ENCODE data around the gene ABI3BP. TPM values are rescaled to one million over a fixed set of nuclear protein-coding genes. Genes with fewer than 3 reads are reported as not detected.

The ABI3BP gene
- total RNA-seq, 4 donors from 2014 or later: 18.2 to 77.0 (median 29.4) TPM

DNA sequence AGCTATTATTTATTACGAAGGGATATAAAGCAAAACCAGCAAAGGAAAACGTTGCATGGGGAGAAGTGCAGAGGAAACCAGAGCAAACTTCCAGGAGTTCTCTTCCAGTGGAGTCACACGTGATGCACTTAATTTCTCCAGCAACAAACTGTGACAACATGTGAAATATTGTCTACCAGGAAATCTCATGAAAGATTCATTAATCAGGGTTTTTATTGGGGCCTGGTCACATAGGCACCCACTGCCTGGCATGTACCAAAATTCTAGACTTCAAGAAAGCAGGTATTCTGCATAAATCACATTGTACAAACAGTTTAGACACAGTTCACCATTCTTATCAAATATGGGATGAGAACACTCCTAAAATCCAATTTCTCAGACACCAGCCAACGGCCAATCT is 289.4 kb downstream of the ABI3BP start:
- DNase-seq: no peak

DNA sequence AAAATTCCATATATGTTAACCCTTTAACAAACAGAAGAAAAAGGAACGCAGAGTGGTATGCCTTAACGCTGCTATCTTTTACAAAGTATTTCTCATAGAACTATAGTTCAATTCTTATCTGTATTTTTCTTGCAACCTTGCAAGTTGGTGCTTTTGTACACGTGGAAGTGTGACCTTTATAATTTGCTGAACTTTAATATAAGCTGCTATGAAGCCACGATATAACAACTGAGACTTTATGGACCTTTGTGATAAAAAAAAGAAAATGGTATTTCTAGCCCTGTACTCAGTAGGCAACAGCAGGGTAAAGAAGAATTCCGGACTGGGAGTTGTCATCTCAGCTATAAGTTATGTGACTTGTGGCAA is 290.3 kb downstream of the ABI3BP start:
- Histone ChIP-seq H3K4me3 (no peak overlapping the region), H3K27me3 (no peaks in the 10 kb centered on the region), H3K27ac (no peak overlapping the region), H3K36me3 (no peaks in the 10 kb centered on the region), H3K4me1 (peaks cover 0 to 11% (median 0%) of the 10 kb centered on the region in 4 donors), H3K9me3 (no peaks in the 10 kb centered on the region)
- TF ChIP-seq, protein P1, sequence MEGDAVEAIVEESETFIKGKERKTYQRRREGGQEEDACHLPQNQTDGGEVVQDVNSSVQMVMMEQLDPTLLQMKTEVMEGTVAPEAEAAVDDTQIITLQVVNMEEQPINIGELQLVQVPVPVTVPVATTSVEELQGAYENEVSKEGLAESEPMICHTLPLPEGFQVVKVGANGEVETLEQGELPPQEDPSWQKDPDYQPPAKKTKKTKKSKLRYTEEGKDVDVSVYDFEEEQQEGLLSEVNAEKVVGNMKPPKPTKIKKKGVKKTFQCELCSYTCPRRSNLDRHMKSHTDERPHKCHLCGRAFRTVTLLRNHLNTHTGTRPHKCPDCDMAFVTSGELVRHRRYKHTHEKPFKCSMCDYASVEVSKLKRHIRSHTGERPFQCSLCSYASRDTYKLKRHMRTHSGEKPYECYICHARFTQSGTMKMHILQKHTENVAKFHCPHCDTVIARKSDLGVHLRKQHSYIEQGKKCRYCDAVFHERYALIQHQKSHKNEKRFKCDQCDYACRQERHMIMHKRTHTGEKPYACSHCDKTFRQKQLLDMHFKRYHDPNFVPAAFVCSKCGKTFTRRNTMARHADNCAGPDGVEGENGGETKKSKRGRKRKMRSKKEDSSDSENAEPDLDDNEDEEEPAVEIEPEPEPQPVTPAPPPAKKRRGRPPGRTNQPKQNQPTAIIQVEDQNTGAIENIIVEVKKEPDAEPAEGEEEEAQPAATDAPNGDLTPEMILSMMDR (IDR thresholded peaks at IDR 0.05): no peak
- TF ChIP-seq POLR2A (IDR thresholded peaks at IDR 0.05): no peak
- DNase-seq: no peak

More for the DNA sequence above, 289.4 kb downstream of the ABI3BP start:
- Histone ChIP-seq H3K9me3 (no peaks in the 10 kb centered on the region), H3K4me3 (no peak overlapping the region), H3K4me1 (peaks cover 0 to 7% (median 0%) of the 10 kb centered on the region in 4 donors), H3K27ac (no peak overlapping the region), H3K27me3 (no peaks in the 10 kb centered on the region), H3K36me3 (no peaks in the 10 kb centered on the region)
- TF ChIP-seq, protein P1 (IDR thresholded peaks at IDR 0.05): no peak
- no peak for TF ChIP-seq POLR2A (IDR thresholded peaks at IDR 0.05)

DNA sequence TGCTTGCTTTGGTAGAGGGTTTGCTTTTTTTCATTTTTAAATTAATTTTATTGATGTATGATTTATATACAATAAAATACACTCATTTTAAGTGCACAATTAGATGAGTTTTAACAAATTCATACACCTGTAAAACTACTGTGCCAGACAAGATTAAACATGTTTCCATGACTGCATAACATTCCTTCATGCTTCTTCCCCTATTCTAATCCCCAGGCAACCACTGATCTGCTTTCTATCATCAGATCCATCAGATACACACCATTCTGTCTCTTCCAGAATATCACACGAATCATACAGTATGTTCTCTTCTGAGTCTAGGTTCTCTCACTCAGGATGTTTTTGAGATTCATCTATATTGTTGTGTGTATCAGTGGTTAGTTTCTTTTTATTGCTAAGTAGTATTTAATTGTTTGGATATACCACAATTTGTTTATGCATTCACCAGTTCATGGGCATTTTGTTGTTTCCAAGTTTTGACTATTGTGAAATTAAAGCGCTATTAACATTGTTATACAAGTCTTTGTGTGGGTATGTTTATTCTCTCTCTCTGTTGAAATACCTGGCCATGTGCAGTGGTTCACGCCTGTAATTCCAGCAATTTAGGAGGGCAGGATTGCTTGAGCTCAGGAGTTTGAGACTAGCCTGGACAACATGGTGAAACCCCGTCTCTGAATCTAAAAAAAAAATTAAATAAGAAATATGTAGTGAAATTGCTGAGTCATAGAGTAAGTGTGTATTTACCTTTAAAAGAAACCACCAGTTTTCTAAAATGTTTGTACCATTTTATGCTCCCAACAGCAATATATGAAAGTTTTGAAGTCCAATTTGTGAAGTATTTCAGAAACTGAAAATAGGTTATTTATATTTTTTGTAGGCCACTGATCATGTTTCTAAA is 290.9 kb downstream of the ABI3BP start:
- no peak for DNase-seq
- H3K27ac ChIP-seq: no peak overlapping the region

DNA sequence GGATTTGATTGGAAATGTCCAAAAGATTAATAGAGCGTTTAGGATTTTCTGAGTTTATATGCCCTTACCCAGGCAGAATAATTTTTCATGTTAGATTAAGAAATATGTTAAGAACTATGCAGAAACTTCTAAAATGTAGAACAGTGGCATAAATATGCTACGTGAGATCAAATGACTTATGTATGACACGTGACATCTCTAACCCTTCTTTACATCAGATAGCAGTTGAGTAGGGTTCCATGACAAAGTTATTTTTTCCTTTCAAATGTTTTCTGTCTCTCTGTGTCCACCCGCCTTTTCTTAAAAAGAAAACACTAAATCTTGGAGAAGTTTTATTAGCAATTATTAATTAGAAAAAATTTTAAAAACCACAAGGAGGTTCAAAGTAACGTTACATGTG is 292.5 kb downstream of the ABI3BP start:
- H3K27ac ChIP-seq: no peak overlapping the region
- H3K36me3 ChIP-seq: no peaks in the 10 kb centered on the region
- no peak overlapping the region for H3K4me3 ChIP-seq
- H3K9me3 ChIP-seq: no peaks in the 10 kb centered on the region
- TF ChIP-seq POLR2A (IDR thresholded peaks at IDR 0.05): no peak
- TF ChIP-seq, protein P1 (IDR thresholded peaks at IDR 0.05): no peak
- H3K4me1 ChIP-seq: peaks cover 0 to 25% (median 0%) of the 10 kb centered on the region in 4 donors
- no peak for DNase-seq
- no peaks in the 10 kb centered on the region for H3K27me3 ChIP-seq

More for the DNA sequence above, 290.9 kb downstream of the ABI3BP start:
- Histone ChIP-seq H3K36me3 (no peaks in the 10 kb centered on the region), H3K9me3 (no peaks in the 10 kb centered on the region), H3K4me1 (peaks cover 0 to 17% (median 0%) of the 10 kb centered on the region in 4 donors), H3K4me3 (no peak overlapping the region), H3K27me3 (no peaks in the 10 kb centered on the region)
- no peak for TF ChIP-seq POLR2A (IDR thresholded peaks at IDR 0.05)
- TF ChIP-seq, protein P1 (IDR thresholded peaks at IDR 0.05): no peak

Small RNAs within 50 kb of the gene (small RNA-seq; reads per million reads assigned to genes)
- 0 reads per million in 2 donors for gene RNU6-865P

Data from Peyer's patch (tissue), 4 donors.